GM19023 (cell line): ENCODE data around the gene KIF16B.

Experiments used
- ATAC-seq: cut with Tn5 transposase; IDR thresholded peaks from one replicate; pipeline ENCODE4 v1.9.1; 2021; ENCODE audit warnings: mild to moderate bottlenecking, moderate library complexity; ENCODE audit not compliant: unreplicated experiment

The KIF16B gene

GRCh38 chr20:16554766-16555543 lies 18.3 kb downstream of the KIF16B start:
- no peak for ATAC-seq

GRCh38 chr20:16553684-16554083 lies 19.6 kb downstream of the KIF16B start:
- no peak for ATAC-seq

- ATAC-seq: no peak
Observed at GRCh38 chr20:16553101-16553500, 20.1 kb downstream of the KIF16B start.

- ATAC-seq: no peak
Observed at GRCh38 chr20:16552015-16552414, 21.2 kb downstream of the KIF16B start.

- no peak for ATAC-seq
Observed at GRCh38 chr20:16551607-16552006, 21.6 kb downstream of the KIF16B start.

- ATAC-seq: no peak
Observed at GRCh38 chr20:16548068-16548672, 25.1 kb downstream of the KIF16B start.

GRCh38 chr20:16544949-16545348 lies 28.3 kb downstream of the KIF16B start:
- ATAC-seq: no peak

GRCh38 chr20:16542477-16542876 lies 30.8 kb downstream of the KIF16B start:
- ATAC-seq: no peak

- ATAC-seq: no peak
Observed at GRCh38 chr20:16541878-16542277, 31.4 kb downstream of the KIF16B start.

GRCh38 chr20:16541226-16541625 lies 32.0 kb downstream of the KIF16B start:
- ATAC-seq: no peak

GRCh38 chr20:16539280-16540021 lies 33.8 kb downstream of the KIF16B start:
- ATAC-seq: no peak

- no peak for ATAC-seq
Observed at GRCh38 chr20:16538779-16539178, 34.5 kb downstream of the KIF16B start.

- no peak for ATAC-seq
Observed at GRCh38 chr20:16537918-16538317, 35.3 kb downstream of the KIF16B start.

- ATAC-seq: no peak
Observed at GRCh38 chr20:16537025-16537665, 36.1 kb downstream of the KIF16B start.

- ATAC-seq: no peak
Observed at GRCh38 chr20:16535277-16535676, 38.0 kb downstream of the KIF16B start.

GRCh38 chr20:16533502-16533901 lies 39.7 kb downstream of the KIF16B start:
- no peak for ATAC-seq

GRCh38 chr20:16531485-16531884 lies 41.8 kb downstream of the KIF16B start:
- ATAC-seq: no peak

GRCh38 chr20:16530201-16530681 lies 43.0 kb downstream of the KIF16B start:
- no peak for ATAC-seq

- ATAC-seq: no peak
Observed at GRCh38 chr20:16528078-16528477, 45.2 kb downstream of the KIF16B start.

GRCh38 chr20:16527438-16527837 lies 45.8 kb downstream of the KIF16B start:
- no peak for ATAC-seq
